CMK (cell line): Measurements from ENCODE around the gene CCNF.
"Not testable (repeated sequence)": the region's sequence is repeated elsewhere in the genome, so short reads cannot be mapped to it uniquely, and the experiment has no call there.

ENCODE experiments used
- DNase-seq: peaks from one replicate; pipeline ENCODE4 v3.0.0-alpha.2; 2010; ENCODE audit warnings: low read depth

The CCNF gene

GRCh38 chr16:2428051-2428783, 1.0 kb upstream of the CCNF start:
- DNase-seq = peak; percentile 24

- DNase-seq = no peak
These were observed 538 bp upstream of the CCNF start for GRCh38 chr16:2428784-2429033.

- DNase-seq = no peak
These were observed 770 bp downstream of the CCNF start for GRCh38 chr16:2429771-2430663.

GRCh38 chr16:2432286-2432685, 3.0 kb downstream of the CCNF start:
- DNase-seq = no peak

- DNase-seq = no peak
These were observed 3.7 kb downstream of the CCNF start for GRCh38 chr16:2432801-2433505.

GRCh38 chr16:2435236-2435635, 6.0 kb downstream of the CCNF start:
- DNase-seq = not testable (repeated sequence)

GRCh38 chr16:2436110-2436509, 6.9 kb downstream of the CCNF start:
- no peak for DNase-seq

GRCh38 chr16:2437032-2437790, 8.0 kb downstream of the CCNF start:
- DNase-seq = no peak

- DNase-seq = no peak
These were observed 8.9 kb downstream of the CCNF start for GRCh38 chr16:2438121-2438520.

GRCh38 chr16:2439598-2439997, 10.4 kb downstream of the CCNF start:
- no peak for DNase-seq

GRCh38 chr16:2441143-2441804, 12.0 kb downstream of the CCNF start:
- not testable (repeated sequence) for DNase-seq

GRCh38 chr16:2443555-2443954, 14.3 kb downstream of the CCNF start:
- DNase-seq = no peak

- DNase-seq = no peak
These were observed 18.8 kb downstream of the CCNF start for GRCh38 chr16:2447920-2448583.

GRCh38 chr16:2449118-2449517, 19.9 kb downstream of the CCNF start:
- no peak for DNase-seq

GRCh38 chr16:2450535-2450934, 21.3 kb downstream of the CCNF start:
- DNase-seq = no peak

- DNase-seq = no peak
These were observed 21.7 kb downstream of the CCNF start for GRCh38 chr16:2450975-2451381.

GRCh38 chr16:2451851-2452320, 22.6 kb downstream of the CCNF start:
- no peak for DNase-seq

GRCh38 chr16:2452650-2453049, 23.4 kb downstream of the CCNF start:
- no peak for DNase-seq

- DNase-seq = no peak
These were observed 26.0 kb downstream of the CCNF start for GRCh38 chr16:2455081-2455845.

- DNase-seq = no peak
These were observed 27.4 kb downstream of the CCNF start for GRCh38 chr16:2456551-2457153.
